T47D (cell line): ENCODE results near the gene AKT1.

Experiments
- DNase-seq, 2 experiments: peaks; one replicate each; pipeline versions ENCODE4 v3.0.0 to v3.0.0-alpha.2; 2011 to 2012; ENCODE audit warnings: low read depth in 1 of 2, low spot score in 1 of 2
- JUND ChIP-seq: IDR thresholded peaks from 2 replicates; pipeline ENCODE4 v1.6.1; 2012; ENCODE audit warnings: low read depth
- in situ Hi-C: cut with HindIII; loops from 2 replicates; pipeline ENCODE4 v1.10.0; 2016; ENCODE audit warnings: low sequenced_read_pairs, low pct_unique_long_range_greater_than_20kb

Gene AKT1

DNA sequence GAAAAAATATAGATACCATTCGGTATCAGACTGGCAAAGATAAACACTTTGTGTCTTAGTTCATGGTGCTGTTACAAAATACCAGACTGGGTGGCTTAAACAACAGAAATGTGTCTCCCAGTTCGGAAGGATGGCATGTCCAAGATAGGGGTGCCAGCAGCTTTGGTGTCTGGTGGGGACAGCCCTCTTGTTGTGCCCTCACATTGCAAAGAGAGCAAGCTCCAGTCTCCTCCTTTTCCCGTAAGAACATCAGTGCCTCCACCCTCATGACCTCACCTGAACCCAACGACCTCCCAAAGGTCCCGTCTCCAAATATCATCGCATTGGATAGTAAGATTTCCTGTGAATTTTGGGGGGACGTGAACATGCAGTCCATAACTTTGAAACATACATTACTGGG lies 17.7 kb upstream of the AKT1 start:
- no peak for TF ChIP-seq JUND
- in situ Hi-C loops: no loop called here
- DNase-seq: no peak

DNA sequence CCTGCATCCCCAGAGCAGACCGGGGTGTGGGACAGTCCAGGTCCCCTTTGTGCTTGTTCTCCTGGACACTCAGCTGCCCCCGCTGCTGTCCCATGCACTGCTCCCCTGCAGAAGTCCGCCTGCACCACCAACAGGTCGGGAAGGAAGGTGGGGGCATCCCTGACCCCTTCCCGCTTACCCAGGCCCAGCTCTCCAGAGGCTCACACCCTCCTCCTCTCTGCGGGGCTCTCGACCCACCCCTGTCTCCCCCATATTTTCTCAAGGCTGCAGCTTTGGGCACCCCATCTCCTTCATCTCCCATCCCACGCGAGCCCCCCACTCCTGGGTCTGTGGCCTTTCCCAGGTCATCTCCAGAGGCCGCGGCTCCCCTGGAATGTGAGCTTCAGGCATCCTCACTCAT lies 14.8 kb upstream of the AKT1 start:
- no peak for TF ChIP-seq JUND
- DNase-seq: no peak
- in situ Hi-C loops: no loop called here

DNA sequence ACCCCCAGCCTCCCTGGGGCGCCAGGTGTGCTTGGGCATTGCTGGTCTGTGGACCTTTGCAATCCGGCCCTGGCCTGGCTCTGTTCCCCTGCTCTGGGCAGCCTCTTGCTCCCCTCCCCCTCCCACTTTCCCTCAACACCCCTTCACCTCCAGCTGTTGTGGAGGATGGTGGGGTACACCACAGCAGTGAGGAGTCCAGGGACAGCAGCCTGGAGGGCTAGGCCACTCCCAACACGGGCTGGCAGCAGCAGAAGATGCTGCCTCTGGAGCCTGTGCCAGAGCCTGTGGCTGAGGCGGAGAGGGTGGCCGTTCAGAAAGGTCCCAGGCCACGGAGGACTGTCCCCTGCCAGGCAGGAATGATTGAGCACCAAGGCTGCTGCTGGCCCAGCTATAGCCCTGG lies 12.9 kb upstream of the AKT1 start:
- no peak for TF ChIP-seq JUND
- no peak for DNase-seq
- in situ Hi-C loops: no loop called here

DNA sequence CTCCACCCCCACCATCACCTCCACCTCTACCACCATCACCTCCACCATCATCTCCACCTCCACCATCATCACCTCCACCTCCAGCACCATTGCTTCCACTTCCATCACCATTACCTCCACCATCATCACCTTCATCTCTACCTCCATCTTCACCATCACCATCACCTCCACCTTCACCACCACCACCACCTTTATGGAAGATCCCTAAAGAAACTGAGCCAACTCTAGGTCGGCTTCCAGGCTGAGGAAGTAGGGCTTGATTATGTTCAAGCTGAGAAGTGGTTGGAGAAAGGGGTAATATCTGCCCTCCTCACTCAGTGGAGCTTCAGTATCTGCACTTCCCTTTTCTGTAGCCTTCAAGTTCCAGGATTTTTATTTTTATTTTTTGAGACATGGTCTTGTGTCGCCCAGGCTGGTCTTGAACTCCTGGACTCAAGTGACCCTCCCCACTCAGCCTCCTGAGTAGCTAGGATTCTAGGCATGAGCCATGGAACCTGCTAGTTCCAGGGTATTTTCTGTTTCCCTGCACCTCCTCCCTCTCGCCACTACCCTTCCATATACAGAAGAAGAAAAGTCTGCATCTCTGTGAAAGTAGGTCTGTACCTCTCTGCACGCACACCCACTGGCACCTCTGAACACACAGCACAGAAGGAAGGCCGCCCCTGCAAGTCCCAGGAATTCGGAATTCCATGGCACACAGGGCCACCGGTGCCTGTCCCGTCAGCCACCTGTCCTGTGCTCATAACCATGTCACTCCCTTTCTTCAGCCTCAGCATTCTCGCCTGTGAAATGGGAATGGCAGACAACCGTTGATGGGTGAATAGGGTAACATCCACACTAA lies 11.3 kb upstream of the AKT1 start:
- in situ Hi-C loops: no loop called here
- no peak for TF ChIP-seq JUND
- no peak for DNase-seq

DNA sequence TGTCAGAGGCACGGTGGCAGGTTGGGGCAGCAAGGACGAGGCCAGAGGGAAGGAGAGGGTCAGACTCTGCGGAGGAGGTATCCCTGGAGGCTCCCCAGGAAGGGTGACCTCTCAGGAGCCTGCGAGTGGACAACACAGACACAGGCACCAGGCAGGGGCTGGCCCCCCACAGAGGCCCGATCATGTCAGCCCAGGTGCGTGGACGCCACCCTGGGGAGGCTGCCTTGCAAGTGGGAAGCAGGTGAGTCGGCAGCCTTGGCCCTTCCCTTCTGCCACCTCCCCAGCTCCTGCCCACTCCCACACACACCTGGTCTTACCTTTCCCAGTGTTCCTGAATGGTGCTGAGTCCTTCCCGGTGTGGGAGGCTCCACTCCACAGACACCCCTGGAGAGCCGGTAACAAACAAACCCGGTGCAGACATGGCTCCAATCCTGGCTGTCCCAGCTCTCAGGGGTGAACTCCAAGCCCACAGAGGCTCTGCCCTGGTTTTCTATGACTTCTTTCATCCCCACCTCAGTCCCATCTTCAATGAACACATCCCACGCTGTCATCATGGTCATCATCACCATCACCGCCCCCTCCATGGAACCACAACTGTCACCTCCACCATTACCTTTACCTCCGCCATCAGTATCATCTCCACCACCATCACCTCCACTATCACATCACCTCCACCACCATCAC lies 10.5 kb upstream of the AKT1 start:
- DNase-seq: peak in 1 of 2 experiments; percentile 65
- no peak for TF ChIP-seq JUND
- in situ Hi-C loops: no loop called here

DNA sequence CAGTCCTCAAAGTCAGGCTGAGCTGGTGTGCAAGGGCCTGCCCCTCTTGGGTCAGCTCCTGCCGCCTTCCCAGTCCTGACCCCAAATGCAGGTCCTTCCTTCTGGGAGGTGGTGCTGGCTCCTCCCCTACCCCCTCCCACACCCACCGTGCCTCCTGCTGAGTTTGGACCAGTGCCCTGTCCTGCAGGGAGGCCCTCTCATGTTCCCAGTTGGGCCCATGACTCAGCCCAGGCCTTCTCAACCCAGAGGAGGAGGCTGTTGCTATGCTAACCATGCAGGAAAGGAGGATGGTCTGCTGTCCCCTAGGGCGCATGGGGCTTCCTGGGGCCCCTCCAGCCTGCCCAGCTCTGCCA lies 9.8 kb upstream of the AKT1 start:
- in situ Hi-C loops: no loop called here
- TF ChIP-seq JUND: no peak
- DNase-seq: peak; percentile 74 to 87

DNA sequence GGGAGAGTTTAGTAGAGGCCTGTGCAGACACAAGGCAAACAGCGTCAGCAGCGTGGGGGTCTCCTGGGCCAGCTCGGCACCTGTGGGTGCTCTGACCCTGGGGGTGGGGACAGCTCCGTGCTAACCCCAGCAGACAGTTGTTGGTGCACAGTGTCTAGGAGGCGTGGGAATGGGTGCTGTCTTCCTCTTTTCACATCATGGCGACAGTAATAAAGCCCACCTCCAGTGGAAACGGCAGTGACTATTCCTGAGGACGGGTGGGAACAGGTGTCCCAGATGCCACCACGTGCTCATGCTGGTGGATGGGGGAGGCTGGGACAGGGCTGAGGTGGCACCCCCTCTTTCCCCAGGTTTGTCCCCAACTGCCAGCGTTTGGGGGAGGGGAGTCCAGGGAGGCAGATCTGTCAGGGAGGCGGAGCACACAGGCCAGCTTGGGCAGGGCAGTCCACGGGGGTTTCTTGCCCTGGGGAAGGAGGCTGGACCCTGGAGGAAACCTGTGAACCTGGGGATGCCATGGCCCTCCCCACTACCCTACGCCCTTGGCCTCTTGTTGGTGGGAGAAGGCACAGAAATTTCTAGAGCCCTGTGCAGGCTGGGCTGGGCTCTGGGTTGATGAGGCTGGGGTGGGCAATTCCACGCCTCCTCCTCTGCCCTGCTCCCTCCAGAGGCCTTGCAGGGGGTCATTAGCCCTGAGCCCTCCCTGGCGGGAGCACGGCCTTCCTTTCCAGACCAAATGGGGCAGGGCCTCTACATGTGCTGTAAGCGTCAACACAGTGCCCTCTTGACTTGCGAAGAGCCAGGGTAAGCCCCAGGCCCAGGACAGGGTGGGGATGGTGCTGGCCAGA lies 9.2 kb upstream of the AKT1 start:
- in situ Hi-C loops: no loop called here
- DNase-seq: no peak
- TF ChIP-seq JUND: no peak

DNA sequence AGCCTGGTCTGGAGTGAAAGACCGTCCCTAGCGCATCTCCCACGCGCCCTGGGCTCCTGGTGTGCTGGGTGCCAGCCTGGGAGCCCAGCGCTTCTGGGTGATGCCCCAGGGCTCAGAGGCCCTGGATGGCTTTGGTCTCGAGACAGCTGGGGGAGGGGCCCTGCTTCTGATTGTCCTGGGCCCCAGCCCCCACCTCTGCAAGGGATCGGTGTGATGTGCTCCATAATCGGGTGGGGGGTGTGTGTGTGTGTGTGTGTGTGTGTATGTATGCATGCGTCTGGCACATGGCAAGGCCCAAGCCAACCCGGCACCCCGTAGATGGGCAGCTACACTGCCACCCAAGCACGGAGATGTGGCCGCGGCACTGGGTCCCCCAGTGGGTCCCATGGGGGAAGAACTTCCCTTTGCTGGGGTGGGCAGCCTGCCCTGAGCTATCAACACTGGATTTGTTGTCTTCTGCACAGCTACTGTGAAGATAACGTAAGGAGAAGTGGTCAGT lies 8.4 kb upstream of the AKT1 start:
- DNase-seq: no peak
- TF ChIP-seq JUND: no peak
- in situ Hi-C loops: no loop called here

DNA sequence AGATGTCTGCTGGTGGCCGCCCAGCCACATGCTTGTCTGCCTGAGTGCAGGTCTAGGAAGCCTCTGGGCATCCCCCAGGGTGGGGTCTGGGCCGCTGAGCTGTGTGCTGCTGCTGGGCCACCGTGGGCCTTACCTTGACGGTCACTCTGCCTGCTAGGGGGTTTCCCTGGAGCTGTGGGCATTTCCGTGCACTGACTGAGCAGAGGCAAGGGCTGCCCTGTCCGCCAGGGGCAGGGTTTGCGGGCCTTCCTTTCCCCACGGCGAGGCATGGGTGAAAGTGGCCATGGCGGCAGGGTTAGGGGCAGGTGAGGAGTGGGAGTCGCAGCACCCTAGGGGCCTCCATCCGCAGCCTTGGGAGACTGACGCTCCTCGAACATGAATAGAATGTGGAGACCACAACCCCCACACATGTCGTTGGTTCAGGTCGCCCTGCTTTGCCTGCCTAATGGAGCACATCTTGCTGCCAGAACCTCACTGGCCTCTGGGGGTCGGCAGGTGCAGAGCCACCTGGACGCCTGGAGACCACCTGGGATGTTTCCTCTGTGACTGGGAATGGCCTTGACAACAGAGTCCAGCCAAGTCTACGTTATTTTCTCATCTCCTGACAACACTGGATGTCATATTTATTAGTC lies 7.8 kb upstream of the AKT1 start:
- DNase-seq: no peak
- TF ChIP-seq JUND: no peak
- in situ Hi-C loops: no loop called here

DNA sequence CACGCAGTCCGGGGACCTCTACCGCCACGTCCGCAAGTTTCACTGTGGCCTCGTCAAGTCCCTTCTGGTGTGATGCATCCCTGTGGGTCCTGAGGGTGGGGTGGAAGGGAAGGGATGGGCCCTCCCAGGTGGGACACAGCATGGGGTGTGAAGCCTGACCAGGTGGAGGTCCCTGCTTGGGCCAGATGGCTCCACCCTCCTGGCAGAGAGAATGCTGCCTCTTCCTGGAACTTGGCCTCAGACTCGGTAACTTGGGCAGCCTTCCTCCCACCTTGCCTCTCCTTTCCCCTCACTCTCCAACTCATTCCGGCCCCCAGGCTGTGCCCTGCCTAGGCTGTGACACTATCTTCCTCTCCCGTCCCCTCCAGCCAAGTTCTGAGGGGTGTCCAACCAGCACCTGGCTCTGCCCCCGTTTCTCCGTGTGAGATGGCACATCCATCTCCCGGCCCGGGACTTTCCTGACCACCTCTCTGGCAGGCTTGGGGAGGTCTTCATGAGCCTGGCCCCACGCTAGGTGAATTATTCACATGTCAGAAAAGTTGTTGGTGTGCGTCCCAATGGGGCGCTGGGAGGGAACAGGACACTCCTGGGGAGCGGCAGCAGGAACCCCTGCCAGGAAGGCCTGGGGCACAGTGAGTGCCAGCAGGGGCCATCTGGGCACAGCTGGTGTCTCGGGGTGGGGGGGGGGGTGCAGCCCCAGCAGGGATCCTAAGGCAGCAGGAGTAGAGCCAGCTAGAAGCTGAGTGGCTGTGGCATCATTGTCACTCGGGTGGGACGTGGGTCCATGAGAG lies 7.0 kb upstream of the AKT1 start:
- in situ Hi-C loops: no loop called here
- DNase-seq: no peak
- TF ChIP-seq JUND: no peak

DNA sequence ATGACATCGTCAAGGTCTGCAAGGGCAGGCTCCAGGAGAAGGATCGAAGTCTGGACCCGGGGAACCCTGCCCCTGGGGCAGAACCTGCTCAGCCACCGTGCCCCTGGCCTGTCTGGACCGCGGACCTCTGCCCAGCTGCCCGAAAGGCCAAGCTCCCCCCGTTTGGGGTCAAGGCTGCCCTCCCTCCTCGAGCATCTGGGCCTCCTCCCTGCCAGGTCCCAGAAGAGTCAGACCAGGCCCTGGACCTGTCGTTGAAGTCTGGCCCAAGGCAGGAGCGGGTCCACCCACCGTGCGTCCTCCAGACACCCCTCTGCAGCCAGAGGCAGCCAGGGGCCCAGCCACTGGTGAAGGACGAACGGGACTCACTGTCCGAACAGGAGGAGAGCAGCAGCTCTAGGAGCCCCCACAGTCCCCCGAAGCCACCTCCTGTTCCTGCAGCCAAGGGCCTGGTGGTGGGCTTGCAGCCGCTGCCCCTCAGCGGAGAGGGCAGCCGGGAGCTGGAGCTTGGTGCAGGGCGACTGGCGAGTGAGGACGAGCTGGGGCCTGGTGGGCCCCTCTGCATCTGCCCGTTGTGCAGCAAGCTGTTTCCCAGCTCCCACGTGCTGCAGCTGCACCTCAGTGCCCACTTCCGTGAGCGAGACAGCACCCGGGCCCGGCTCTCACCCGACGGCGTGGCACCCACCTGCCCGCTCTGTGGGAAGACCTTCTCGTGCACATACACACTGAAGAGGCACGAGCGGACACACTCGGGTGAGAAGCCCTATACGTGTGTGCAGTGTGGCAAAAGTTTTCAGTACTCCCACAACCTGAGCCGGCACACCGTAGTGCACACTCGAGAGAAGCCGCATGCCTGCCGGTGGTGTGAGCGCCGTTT lies 6.2 kb upstream of the AKT1 start:
- DNase-seq: no peak
- TF ChIP-seq JUND: no peak
- in situ Hi-C loops: no loop called here
